ENCODE results near the gene BEST1. TPM values are rescaled to one million over a fixed set of nuclear protein-coding genes. Genes with fewer than 3 reads are reported as not detected.

BEST1 gene
- total RNA-seq, 1 experiment from 2014 or later: 1.7 TPM

DNA sequence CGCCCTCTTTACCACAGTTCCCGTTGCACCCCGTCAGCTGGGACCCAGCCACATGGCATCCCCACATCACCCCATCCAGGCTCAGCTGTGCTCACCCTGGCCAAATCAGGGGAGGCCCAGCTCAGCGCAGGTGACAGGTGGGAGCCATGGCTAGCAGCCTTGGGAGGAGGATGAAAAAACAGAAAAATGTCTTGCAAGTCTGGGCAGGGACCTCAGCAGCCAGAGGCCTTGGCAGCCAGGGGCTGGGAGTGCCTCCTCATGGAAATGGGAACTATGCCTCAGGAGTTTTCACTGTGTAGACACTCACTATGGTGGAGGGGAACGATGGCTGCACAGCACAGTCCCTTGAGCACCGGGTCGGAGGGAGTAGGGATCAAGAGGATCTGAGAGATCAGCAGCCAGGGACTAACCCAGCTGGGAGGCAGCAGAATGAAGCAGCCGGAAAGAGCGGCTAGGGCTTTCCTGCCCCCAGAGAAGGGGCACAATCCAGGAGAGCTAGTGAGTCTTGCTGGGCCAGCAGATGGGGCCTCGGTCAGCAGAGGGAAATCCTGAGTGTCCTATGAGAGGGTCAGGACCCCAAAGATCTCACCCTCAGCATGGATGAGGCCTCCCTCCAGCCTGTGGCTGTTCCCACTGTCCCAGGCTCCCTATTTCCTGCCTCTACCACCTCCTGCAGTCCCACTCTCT lies 23.5 kb downstream of the BEST1 start:
- Histone ChIP-seq H3K9ac (ENCODE audit: low read length) (no peak overlapping the region), H3K79me2 (ENCODE audit: low read length) (no peaks in the 10 kb centered on the region), H3K4me1 (ENCODE audit: low read length) (peaks cover 24% of the 10 kb centered on the region), H3K27ac (ENCODE audit: low read length) (no peak overlapping the region), H3K9me2 (replicated peaks; ENCODE audit: insufficient read depth, low read length) (no peaks in the 10 kb centered on the region), H3K4me2 (ENCODE audit: low read depth, low read length, poor library complexity, severe bottlenecking) (no peak overlapping the region), H3K27me3 (ENCODE audit: low read length) (no peaks in the 10 kb centered on the region), H3K36me3 (ENCODE audit: insufficient read depth, low read length) (no peaks in the 10 kb centered on the region), H4K20me1 (ENCODE audit: insufficient read depth, low read depth, low read length) (no peaks in the 10 kb centered on the region), H3K9me3 (ENCODE audit: low read length) (no peaks in the 10 kb centered on the region), H2AFZ (ENCODE audit: low read length) (no peak overlapping the region), H3K4me3 (ENCODE audit: low read length) (no peak overlapping the region)
- DNase-seq: no peak

DNA sequence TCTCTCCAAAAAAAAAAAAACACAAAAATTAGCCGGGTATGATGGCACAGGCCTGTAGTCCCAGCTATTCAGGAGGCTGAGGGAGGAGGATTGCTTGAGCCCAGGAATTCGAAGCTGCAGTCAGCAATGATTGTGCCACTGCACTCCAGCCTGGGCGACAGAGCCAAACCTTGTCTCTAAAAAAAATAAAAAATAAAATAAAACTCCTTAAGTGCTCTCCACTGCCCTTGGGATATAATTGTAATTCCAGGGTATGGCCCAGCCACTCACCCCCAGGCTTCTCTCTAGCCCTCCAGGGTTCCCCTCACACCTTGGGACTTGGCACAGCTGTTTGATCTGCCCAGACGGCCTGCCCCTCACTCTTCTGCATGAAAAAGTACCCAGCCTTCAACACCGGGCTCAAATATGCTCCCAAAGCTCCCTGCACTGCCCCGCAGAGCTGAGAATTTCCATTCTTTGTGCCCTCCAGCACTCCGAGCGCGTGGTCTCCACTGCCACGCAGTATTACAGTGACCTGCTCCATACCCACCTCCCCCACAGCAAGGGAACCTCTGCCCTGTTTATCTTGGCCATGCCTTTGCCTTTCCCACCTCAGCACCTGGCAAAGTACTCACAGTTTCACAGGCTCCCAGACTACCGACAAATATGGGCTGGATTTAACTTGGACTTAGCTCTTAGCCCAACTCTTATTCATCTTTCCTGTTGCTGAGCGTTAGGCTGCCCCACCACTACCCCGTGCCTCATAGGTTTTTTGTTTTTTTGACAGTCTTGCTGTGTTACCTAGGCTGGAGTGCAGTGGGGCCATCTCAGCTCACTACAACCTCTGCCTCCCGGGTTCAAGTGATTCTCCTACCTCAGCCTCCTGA lies 24.8 kb downstream of the BEST1 start:
- Histone ChIP-seq H3K27me3 (ENCODE audit: low read length) (no peaks in the 10 kb centered on the region), H3K4me2 (ENCODE audit: low read depth, low read length, poor library complexity, severe bottlenecking) (no peak overlapping the region), H3K27ac (ENCODE audit: low read length) (no peak overlapping the region), H3K79me2 (ENCODE audit: low read length) (no peaks in the 10 kb centered on the region), H3K4me3 (ENCODE audit: low read length) (no peak overlapping the region), H3K9me2 (replicated peaks; ENCODE audit: insufficient read depth, low read length) (no peaks in the 10 kb centered on the region), H3K4me1 (ENCODE audit: low read length) (peaks cover 13% of the 10 kb centered on the region), H3K9ac (ENCODE audit: low read length) (no peak overlapping the region), H3K36me3 (ENCODE audit: insufficient read depth, low read length) (no peaks in the 10 kb centered on the region), H4K20me1 (ENCODE audit: insufficient read depth, low read depth, low read length) (no peaks in the 10 kb centered on the region), H2AFZ (ENCODE audit: low read length) (no peak overlapping the region), H3K9me3 (ENCODE audit: low read length) (no peaks in the 10 kb centered on the region)
- no peak for DNase-seq

DNA sequence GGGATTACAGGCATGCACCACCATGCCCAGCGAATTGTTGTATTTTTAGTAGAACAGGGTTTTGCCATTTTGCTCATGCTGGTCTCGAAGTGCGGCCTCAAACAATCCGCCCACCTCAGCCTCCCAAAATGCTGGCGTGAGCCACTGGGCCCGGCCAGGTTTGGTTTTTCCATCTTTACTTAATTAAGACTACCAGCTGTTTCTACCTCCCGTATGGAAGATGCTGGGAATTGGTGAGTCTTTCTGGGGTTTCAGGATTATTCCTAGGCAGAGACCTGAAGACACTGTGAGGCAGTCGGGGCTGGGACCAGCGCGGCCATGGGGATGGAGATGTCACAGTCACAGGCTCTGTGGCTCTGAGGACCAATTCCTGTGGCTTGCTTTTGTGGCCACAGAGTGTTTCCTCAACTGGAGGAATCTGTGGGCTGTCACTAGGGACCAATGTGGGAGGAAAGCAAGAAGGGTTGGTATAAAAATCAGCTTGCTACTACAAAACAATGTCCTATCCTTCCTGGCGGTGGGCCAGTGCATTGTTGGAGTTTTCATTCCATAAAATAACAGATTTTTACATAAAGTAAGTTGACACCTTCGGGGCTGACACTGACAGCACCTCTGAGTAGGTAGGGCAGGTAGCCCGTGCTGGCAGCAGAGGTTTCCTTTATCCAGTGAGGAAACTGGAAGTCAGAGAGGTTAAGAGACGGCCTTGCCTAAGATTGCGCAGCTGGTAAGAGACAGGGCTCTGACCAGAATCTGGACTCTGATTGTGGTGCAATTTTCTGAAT lies 25.7 kb downstream of the BEST1 start:
- Histone ChIP-seq H3K79me2 (ENCODE audit: low read length) (no peaks in the 10 kb centered on the region), H3K4me2 (ENCODE audit: low read depth, low read length, poor library complexity, severe bottlenecking) (no peak overlapping the region), H3K36me3 (ENCODE audit: insufficient read depth, low read length) (no peaks in the 10 kb centered on the region), H3K27me3 (ENCODE audit: low read length) (no peaks in the 10 kb centered on the region), H2AFZ (ENCODE audit: low read length) (no peak overlapping the region), H3K9ac (ENCODE audit: low read length) (no peak overlapping the region), H4K20me1 (ENCODE audit: insufficient read depth, low read depth, low read length) (no peaks in the 10 kb centered on the region), H3K27ac (ENCODE audit: low read length) (no peak overlapping the region), H3K9me3 (ENCODE audit: low read length) (no peaks in the 10 kb centered on the region), H3K9me2 (replicated peaks; ENCODE audit: insufficient read depth, low read length) (no peaks in the 10 kb centered on the region), H3K4me1 (ENCODE audit: low read length) (peaks cover 10% of the 10 kb centered on the region), H3K4me3 (ENCODE audit: low read length) (no peak overlapping the region)
- no peak for DNase-seq

DNA sequence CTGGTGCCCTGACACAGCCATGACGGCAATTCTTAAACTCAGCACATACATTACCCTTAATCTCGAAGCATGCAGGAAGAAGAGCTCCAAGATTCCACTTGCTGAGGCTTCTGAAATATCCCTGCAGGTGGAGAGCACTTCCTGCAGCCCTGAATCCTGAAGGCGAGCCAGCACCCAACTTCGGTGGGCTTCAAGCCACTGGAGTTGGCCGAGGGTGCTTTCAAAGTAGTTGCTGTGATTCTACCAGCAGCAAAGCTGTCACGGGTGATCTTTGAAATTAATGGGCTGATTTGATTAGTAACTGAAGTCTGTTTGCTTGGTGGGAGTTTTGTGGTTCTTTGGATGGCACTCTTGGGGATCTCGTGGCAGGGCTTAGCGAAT lies 26.3 kb downstream of the BEST1 start:
- H3K4me2 ChIP-seq (ENCODE audit: low read depth, low read length, poor library complexity, severe bottlenecking): no peak overlapping the region
- H3K27me3 ChIP-seq (ENCODE audit: low read length): no peaks in the 10 kb centered on the region
- H3K9me2 ChIP-seq (replicated peaks; ENCODE audit: insufficient read depth, low read length): no peaks in the 10 kb centered on the region
- no peaks in the 10 kb centered on the region for H3K79me2 ChIP-seq (ENCODE audit: low read length)
- peaks cover 4% of the 10 kb centered on the region for H3K4me1 ChIP-seq (ENCODE audit: low read length)
- no peak overlapping the region for H2AFZ ChIP-seq (ENCODE audit: low read length)
- no peaks in the 10 kb centered on the region for H3K9me3 ChIP-seq (ENCODE audit: low read length)
- H3K36me3 ChIP-seq (ENCODE audit: insufficient read depth, low read length): no peaks in the 10 kb centered on the region
- H3K4me3 ChIP-seq (ENCODE audit: low read length): no peak overlapping the region
- H3K27ac ChIP-seq (ENCODE audit: low read length): no peak overlapping the region
- no peaks in the 10 kb centered on the region for H4K20me1 ChIP-seq (ENCODE audit: insufficient read depth, low read depth, low read length)
- no peak overlapping the region for H3K9ac ChIP-seq (ENCODE audit: low read length)
- DNase-seq: no peak

DNA sequence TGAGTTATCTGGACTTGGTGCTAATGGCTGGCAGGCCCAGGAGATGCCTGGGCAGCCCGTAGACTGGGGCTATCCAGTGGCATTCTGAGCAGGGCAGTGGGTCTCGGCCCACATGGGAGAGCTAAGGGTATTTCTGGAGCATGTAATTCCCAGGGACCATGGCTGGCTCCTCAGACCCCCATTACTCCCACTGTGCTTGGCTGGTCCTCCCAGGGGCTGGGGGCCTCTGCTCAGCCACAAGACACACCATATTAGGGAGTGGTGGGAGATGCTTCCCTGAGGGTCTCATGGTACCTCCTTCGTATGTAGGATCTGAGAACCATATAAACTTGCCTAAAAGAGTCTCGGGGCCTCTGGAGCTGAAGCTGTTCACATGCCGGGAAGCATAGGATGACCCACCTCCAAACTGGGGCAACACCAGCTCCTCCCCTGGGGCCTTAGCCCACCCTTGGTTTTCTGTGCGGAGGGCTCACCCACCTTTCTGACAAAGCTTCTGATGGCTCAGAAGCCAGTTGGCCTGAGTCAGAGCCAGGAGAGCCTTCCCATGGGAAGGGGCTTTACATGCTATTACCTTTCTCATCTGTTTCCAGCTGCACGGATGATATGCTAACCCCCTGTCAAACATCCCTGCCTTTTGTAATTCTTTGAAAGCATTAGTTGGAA lies 26.8 kb downstream of the BEST1 start:
- Histone ChIP-seq H4K20me1 (ENCODE audit: insufficient read depth, low read depth, low read length) (no peaks in the 10 kb centered on the region), H3K4me3 (ENCODE audit: low read length) (no peak overlapping the region), H3K9me2 (replicated peaks; ENCODE audit: insufficient read depth, low read length) (no peaks in the 10 kb centered on the region), H3K4me2 (ENCODE audit: low read depth, low read length, poor library complexity, severe bottlenecking) (no peak overlapping the region), H3K4me1 (ENCODE audit: low read length) (no peaks in the 10 kb centered on the region), H3K9me3 (ENCODE audit: low read length) (no peaks in the 10 kb centered on the region), H3K27me3 (ENCODE audit: low read length) (no peaks in the 10 kb centered on the region), H3K9ac (ENCODE audit: low read length) (no peak overlapping the region), H3K27ac (ENCODE audit: low read length) (no peak overlapping the region), H3K36me3 (ENCODE audit: insufficient read depth, low read length) (no peaks in the 10 kb centered on the region), H2AFZ (ENCODE audit: low read length) (no peak overlapping the region), H3K79me2 (ENCODE audit: low read length) (no peaks in the 10 kb centered on the region)
- DNase-seq: no peak

DNA sequence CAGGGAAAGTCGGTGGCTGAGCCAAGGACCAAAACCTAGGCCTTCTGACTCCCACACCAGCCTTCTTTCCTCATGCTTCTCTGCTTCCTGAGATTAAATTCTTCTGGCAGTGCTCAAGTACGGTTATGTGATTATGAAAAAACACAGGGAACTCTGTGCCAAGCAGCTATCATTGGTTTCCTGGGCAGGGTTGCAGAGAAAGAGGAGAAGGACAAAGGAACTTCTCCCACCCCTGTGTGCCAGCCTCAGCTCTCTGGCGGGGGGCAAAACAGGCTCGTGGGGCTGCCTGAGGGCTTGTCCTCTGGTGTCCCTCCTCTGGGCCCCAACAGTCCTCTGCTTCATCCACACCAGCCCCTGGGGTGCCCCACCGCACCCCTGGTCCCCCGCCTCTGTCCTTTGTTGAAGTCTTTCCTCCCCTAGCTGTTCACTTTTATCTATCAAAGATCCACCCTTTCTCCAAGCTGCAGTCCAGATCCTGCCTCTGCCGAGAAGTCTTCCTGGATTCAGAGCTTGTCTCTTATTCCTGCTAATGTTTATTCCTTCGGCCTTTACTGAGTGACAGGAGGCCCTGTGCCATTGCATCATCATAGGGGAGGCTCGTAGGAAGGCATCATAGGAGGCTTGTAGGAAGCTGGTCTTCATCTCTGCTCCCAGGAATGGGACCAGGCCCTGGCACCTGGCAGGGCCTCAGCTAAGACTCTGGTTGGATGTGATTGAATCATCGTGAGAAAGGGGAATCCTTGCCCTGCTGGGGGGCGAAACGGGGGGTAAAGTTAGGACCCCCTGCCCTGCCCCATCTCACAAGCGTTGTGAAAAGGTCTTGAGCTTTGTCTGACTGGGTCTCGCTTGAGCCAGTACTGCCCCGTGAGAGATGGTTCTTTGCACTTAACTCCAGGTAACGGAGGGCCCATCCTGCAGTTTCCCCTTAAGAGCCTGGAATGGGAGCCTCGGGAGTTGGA lies 28.8 kb downstream of the BEST1 start:
- H3K9ac ChIP-seq (ENCODE audit: low read length): no peak overlapping the region

DNA sequence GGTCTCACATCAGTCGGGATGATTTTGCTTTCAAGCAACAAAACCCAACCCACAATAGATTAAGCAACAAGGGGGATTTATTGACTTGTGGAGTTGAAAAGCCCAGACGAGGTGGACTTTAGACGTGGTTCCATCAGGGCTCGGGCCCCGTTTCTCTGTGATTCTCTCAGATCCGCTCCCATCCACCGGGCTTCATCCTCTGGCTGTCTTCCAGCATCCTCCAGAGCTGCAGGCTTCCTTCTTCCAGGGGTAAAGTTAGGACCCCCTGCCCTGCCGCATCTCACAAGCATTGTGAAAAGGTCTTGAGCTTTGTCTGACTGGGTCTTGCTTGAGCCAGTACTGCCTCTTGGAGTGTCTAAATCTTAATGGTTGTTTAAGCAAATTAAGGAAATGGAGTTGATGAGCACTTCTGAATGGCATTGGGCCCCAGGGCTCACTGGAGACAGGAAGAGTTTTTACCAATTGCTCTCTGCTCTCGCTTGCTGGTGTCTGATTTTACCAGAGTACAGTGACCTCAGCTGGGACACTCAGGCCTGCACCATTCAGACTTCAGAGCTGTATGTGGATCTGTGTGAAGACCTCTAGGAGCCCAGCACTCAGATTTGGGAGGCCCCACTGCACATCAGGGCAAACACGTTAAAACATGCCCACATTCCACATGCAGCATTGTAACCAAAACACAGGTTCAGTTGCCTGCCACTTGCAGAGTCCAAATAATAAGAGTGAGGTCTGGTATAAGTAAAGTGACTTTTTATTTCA lies 30.8 kb downstream of the BEST1 start:
- Histone ChIP-seq H3K79me2 (ENCODE audit: low read length) (no peaks in the 10 kb centered on the region), H2AFZ (ENCODE audit: low read length) (no peak overlapping the region), H3K27ac (ENCODE audit: low read length) (no peak overlapping the region), H3K4me3 (ENCODE audit: low read length) (no peak overlapping the region), H3K9ac (ENCODE audit: low read length) (no peak overlapping the region), H4K20me1 (ENCODE audit: insufficient read depth, low read depth, low read length) (no peaks in the 10 kb centered on the region), H3K27me3 (ENCODE audit: low read length) (no peaks in the 10 kb centered on the region), H3K9me2 (replicated peaks; ENCODE audit: insufficient read depth, low read length) (no peaks in the 10 kb centered on the region), H3K4me2 (ENCODE audit: low read depth, low read length, poor library complexity, severe bottlenecking) (no peak overlapping the region), H3K4me1 (ENCODE audit: low read length) (peaks cover 5% of the 10 kb centered on the region), H3K9me3 (ENCODE audit: low read length) (no peaks in the 10 kb centered on the region), H3K36me3 (ENCODE audit: insufficient read depth, low read length) (no peaks in the 10 kb centered on the region)
- DNase-seq: no peak

More for the DNA sequence above, 28.8 kb downstream of the BEST1 start:
- no peak overlapping the region for H3K27ac ChIP-seq (ENCODE audit: low read length)
- H3K4me3 ChIP-seq (ENCODE audit: low read length): no peak overlapping the region
- no peaks in the 10 kb centered on the region for H3K9me2 ChIP-seq (replicated peaks; ENCODE audit: insufficient read depth, low read length)
- no peaks in the 10 kb centered on the region for H3K9me3 ChIP-seq (ENCODE audit: low read length)
- H3K79me2 ChIP-seq (ENCODE audit: low read length): no peaks in the 10 kb centered on the region
- no peaks in the 10 kb centered on the region for H3K4me1 ChIP-seq (ENCODE audit: low read length)
- no peaks in the 10 kb centered on the region for H3K27me3 ChIP-seq (ENCODE audit: low read length)
- H2AFZ ChIP-seq (ENCODE audit: low read length): no peak overlapping the region
- no peak for DNase-seq
- no peak overlapping the region for H3K4me2 ChIP-seq (ENCODE audit: low read depth, low read length, poor library complexity, severe bottlenecking)
- H3K36me3 ChIP-seq (ENCODE audit: insufficient read depth, low read length): no peaks in the 10 kb centered on the region
- no peaks in the 10 kb centered on the region for H4K20me1 ChIP-seq (ENCODE audit: insufficient read depth, low read depth, low read length)

Measured in Karpas-422 (cell line).